Loucy (cell line): Measurements from ENCODE around the gene GSS.

Experiments used
- H2AFZ ChIP-seq: fragments of 200-600 bp; sonication (generic); 2 replicates; pipeline ENCODE4 v1.6.0; 2016; ENCODE audit warnings: antibody characterized with exemption, mild to moderate bottlenecking, low read length, moderate library complexity
- H3F3A ChIP-seq: fragments of 200-600 bp; 2 replicates; pipeline ENCODE4 v1.6.0; 2016; ENCODE audit warnings: antibody characterized with exemption, low read depth, mild to moderate bottlenecking
- H3K27me3 ChIP-seq: fragments of 200-600 bp; sonication (generic); 2 replicates; pipeline ENCODE4 v1.6.1; 2014; ENCODE audit warnings: low read length, mild to moderate bottlenecking; ENCODE audit not compliant: insufficient read depth, poor library complexity, severe bottlenecking
- H3K36me3 ChIP-seq: fragments of 200-600 bp; sonication (generic); 2 replicates; pipeline ENCODE4 v1.6.1; 2016; ENCODE audit warnings: low read length; ENCODE audit not compliant: insufficient read depth
- H3K4me1 ChIP-seq: fragments of 200-600 bp; sonication (generic); 2 replicates; pipeline ENCODE4 v1.5.1; 2014; ENCODE audit warnings: low read length, mild to moderate bottlenecking; ENCODE audit not compliant: insufficient read depth, poor library complexity, severe bottlenecking
- H3K4me2 ChIP-seq: fragments of 200-600 bp; sonication (generic); 2 replicates; pipeline ENCODE4 v1.6.0; 2014; ENCODE audit warnings: antibody characterized with exemption, low read length, low read depth, mild to moderate bottlenecking; ENCODE audit not compliant: poor library complexity, severe bottlenecking
- H3K4me3 ChIP-seq: fragments of 200-600 bp; sonication (generic); 2 replicates; pipeline ENCODE4 v1.5.1; 2014; ENCODE audit warnings: low read length, mild to moderate bottlenecking, mixed read lengths; ENCODE audit not compliant: poor library complexity, severe bottlenecking
- H3K79me2 ChIP-seq: fragments of 200-600 bp; sonication (generic); 2 replicates; pipeline ENCODE4 v1.6.1; 2014; ENCODE audit warnings: low read length; ENCODE audit not compliant: insufficient read depth
- H3K9ac ChIP-seq: fragments of 200-600 bp; sonication (generic); 2 replicates; pipeline ENCODE4 v1.6.0; 2014; ENCODE audit warnings: mild to moderate bottlenecking, low read depth, low read length, moderate library complexity; ENCODE audit not compliant: poor library complexity, severe bottlenecking
- H3K9me2 ChIP-seq: fragments of 200-600 bp; sonication (generic); replicated peaks from 2 replicates; pipeline ENCODE4 v1.6.1; 2016; ENCODE audit warnings: low read depth, low read length, mixed read lengths
- H3K9me3 ChIP-seq: fragments of 200-600 bp; sonication (generic); 2 replicates; pipeline ENCODE4 v1.6.1; 2014; ENCODE audit warnings: mild to moderate bottlenecking, antibody characterized with exemption, low read length, low read depth; ENCODE audit not compliant: insufficient read depth
- H4K20me1 ChIP-seq: fragments of 200-600 bp; sonication (generic); 2 replicates; pipeline ENCODE4 v1.6.0; 2014; ENCODE audit warnings: antibody characterized with exemption, low read length, mild to moderate bottlenecking; ENCODE audit not compliant: insufficient read depth, poor library complexity, severe bottlenecking
- EZH2phosphoT487 ChIP-seq: fragments of 200-600 bp; IDR thresholded peaks from 2 replicates; pipeline ENCODE4 v1.6.1; 2018; ENCODE audit warnings: antibody characterized with exemption, mild to moderate bottlenecking, moderate library complexity, borderline replicate concordance
- TF ChIP-seq, protein P1 (sequence below): fragments of 200-600 bp; sonication (generic); conservative IDR thresholded peaks from 2 replicates; pipeline ENCODE4 v1.5.1; 2014; ENCODE audit warnings: mild to moderate bottlenecking, antibody characterized with exemption, low read length

Gene GSS

DNA sequence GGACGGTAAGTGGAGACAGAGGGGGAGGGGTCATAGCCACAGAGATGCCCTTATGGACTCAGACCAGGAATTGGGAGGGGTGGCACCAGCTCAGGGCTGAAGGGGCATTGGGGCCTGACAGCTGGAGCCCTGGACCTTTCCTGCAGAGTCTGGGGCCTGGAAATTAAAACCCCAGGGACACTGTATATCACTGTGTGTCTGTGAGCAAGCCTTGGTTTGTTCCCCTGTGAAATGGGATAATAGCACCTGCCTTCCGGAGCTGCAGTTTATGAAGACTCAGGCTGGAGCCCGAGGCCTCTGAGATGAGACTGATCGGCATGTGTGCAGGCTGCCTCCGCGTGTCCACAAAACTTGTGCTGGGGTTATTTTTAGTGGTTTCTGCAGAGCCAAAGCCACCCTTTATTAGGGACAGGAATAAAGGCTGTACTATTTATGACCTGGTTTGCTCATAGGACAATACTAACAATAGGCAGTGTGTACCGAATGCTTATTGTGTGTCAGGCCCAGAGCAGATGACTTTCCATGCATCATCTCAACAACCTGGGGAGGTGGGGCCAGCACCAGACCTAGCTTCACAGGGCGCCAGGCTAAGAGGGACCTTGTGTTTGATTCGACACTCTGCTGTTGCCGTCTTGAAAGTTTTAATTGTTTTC lies 22.6 kb upstream of the GSS start:
- TF ChIP-seq EZH2phosphoT487: no peak
- TF ChIP-seq, protein P1, sequence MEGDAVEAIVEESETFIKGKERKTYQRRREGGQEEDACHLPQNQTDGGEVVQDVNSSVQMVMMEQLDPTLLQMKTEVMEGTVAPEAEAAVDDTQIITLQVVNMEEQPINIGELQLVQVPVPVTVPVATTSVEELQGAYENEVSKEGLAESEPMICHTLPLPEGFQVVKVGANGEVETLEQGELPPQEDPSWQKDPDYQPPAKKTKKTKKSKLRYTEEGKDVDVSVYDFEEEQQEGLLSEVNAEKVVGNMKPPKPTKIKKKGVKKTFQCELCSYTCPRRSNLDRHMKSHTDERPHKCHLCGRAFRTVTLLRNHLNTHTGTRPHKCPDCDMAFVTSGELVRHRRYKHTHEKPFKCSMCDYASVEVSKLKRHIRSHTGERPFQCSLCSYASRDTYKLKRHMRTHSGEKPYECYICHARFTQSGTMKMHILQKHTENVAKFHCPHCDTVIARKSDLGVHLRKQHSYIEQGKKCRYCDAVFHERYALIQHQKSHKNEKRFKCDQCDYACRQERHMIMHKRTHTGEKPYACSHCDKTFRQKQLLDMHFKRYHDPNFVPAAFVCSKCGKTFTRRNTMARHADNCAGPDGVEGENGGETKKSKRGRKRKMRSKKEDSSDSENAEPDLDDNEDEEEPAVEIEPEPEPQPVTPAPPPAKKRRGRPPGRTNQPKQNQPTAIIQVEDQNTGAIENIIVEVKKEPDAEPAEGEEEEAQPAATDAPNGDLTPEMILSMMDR: no peak
- Histone ChIP-seq H3K79me2 (no peaks in the 10 kb centered on the region), H3K36me3 (no peaks in the 10 kb centered on the region), H3F3A (no peaks in the 10 kb centered on the region), H3K9me2 (no peaks in the 10 kb centered on the region), H2AFZ (no peak overlapping the region), H3K27me3 (no peaks in the 10 kb centered on the region), H4K20me1 (no peaks in the 10 kb centered on the region), H3K4me3 (no peak overlapping the region), H3K9me3 (no peaks in the 10 kb centered on the region), H3K4me1 (no peaks in the 10 kb centered on the region), H3K4me2 (no peak overlapping the region), H3K9ac (no peak overlapping the region)

DNA sequence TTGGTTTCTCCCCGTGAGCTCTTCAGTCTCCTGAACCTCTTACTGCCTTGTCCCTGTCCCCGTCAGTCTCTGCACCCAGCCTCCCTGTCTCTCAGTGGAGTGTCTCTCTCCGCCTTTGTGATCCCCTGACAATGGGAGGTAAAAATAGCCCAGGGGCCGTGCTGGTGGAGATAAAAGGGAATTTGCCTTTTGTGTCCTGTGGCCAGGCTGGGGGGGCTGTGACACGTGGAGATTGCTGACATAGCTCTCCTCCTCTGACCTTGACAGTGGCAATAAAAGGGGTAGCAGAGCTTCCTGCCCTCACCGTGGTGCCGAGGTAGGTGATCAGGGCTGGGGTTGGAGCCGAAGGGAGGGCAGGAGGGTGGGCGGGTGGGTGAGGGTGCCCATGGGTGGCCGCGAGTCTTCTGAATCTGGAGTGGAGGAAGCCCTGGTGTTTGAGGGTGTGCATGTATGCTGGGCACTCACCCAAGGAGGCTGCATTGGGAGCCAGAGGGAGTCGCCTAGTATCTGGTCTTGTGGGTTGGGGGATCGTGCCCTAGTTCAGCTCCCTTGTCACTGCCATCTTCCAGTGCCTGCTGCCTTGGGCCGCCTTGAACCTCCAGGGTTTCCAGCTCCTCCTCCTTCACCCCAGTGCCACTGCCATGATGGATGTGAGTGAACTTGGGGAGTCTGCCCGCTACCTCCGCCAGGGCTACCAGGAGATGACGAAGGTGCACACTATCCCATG lies 21.9 kb upstream of the GSS start:
- Histone ChIP-seq H3K79me2 (no peaks in the 10 kb centered on the region), H3K4me1 (no peaks in the 10 kb centered on the region), H3K4me3 (no peak overlapping the region), H3K9ac (no peak overlapping the region), H3K27me3 (no peaks in the 10 kb centered on the region), H3K9me2 (no peaks in the 10 kb centered on the region), H4K20me1 (no peaks in the 10 kb centered on the region), H3K36me3 (no peaks in the 10 kb centered on the region), H2AFZ (no peak overlapping the region), H3K4me2 (no peak overlapping the region), H3F3A (no peaks in the 10 kb centered on the region), H3K9me3 (no peaks in the 10 kb centered on the region)
- TF ChIP-seq EZH2phosphoT487: no peak
- TF ChIP-seq, protein P1: no peak

DNA sequence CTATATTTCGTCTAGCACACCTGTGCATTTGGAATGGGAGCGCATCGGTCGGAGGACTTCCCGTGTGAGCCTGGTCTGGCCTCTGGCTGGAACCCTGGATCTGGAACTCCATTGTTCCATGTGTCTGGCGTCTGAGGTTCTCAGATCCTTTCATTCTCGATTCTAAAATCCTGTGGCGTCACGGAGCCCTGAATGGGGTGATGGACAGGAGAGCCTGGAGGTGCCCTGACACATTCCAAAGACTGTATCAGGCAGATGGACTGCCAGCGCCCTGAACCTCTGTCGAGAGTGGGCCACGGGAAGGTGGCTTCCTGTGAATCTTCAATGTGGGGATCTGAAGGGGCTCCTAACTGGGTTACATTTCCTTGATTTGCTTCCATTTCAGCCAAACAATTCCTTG lies 20.7 kb upstream of the GSS start:
- Histone ChIP-seq H2AFZ (no peak overlapping the region), H3K4me1 (no peaks in the 10 kb centered on the region), H3K36me3 (no peaks in the 10 kb centered on the region), H3K4me3 (no peak overlapping the region), H3K9ac (no peak overlapping the region), H3K9me2 (no peaks in the 10 kb centered on the region), H3K79me2 (no peaks in the 10 kb centered on the region), H3K27me3 (no peaks in the 10 kb centered on the region), H3K9me3 (no peaks in the 10 kb centered on the region), H3F3A (no peaks in the 10 kb centered on the region), H3K4me2 (no peak overlapping the region), H4K20me1 (no peaks in the 10 kb centered on the region)
- no peak for TF ChIP-seq EZH2phosphoT487
- TF ChIP-seq, protein P1: no peak
